KMS-11 (cell line): Measurements from ENCODE around the gene STK38L.

Experiments used
- H2AFZ ChIP-seq: fragments of 200-600 bp; sonication (generic); 2 replicates; pipeline ENCODE4 v1.6.1; 2016; ENCODE audit warnings: antibody characterized with exemption, mixed run types, low read depth
- H3K27ac ChIP-seq: fragments of 200-600 bp; sonication (generic); 2 replicates; pipeline ENCODE4 v1.6.1; 2016; ENCODE audit warnings: mild to moderate bottlenecking, mixed run types
- H3K27me3 ChIP-seq: fragments of 200-600 bp; sonication (generic); 2 replicates; pipeline ENCODE4 v1.6.1; 2017; ENCODE audit warnings: mild to moderate bottlenecking, low read depth, mixed run types, moderate library complexity; ENCODE audit not compliant: insufficient read depth
- H3K36me3 ChIP-seq: fragments of 200-600 bp; sonication (generic); 2 replicates; pipeline ENCODE4 v1.6.1; 2017; ENCODE audit warnings: mild to moderate bottlenecking, mixed run types; ENCODE audit not compliant: insufficient read depth
- H3K4me1 ChIP-seq: fragments of 200-600 bp; sonication (generic); 2 replicates; pipeline ENCODE4 v1.6.1; 2016; ENCODE audit warnings: mild to moderate bottlenecking, low read depth, mixed run types; ENCODE audit not compliant: poor library complexity, severe bottlenecking
- H3K4me2 ChIP-seq: fragments of 200-600 bp; sonication (generic); 2 replicates; pipeline ENCODE4 v1.7.0; 2016; ENCODE audit warnings: mild to moderate bottlenecking, mixed run types
- H3K4me3 ChIP-seq: fragments of 200-600 bp; sonication (generic); IDR thresholded peaks from 2 replicates; pipeline ENCODE4 v1.6.1; 2017; ENCODE audit warnings: low read depth, low read length, mixed read lengths; ENCODE audit not compliant: insufficient read depth
- H3K79me2 ChIP-seq: fragments of 200-600 bp; sonication (generic); 2 replicates; pipeline ENCODE4 v1.6.1; 2016; ENCODE audit warnings: low read depth, mixed run types; ENCODE audit not compliant: insufficient read depth
- H3K9ac ChIP-seq: fragments of 200-600 bp; sonication (generic); 2 replicates; pipeline ENCODE4 v1.6.1; 2016; ENCODE audit warnings: mild to moderate bottlenecking, mixed run types
- H4K20me1 ChIP-seq: fragments of 200-600 bp; sonication (generic); 2 replicates; pipeline ENCODE4 v1.6.1; 2016; ENCODE audit warnings: mild to moderate bottlenecking, mixed run types; ENCODE audit not compliant: insufficient read depth
- TF ChIP-seq, protein P1 (sequence below): fragments of 200-600 bp; sonication (generic); conservative IDR thresholded peaks from 2 replicates; pipeline ENCODE4 v1.6.1; 2017; ENCODE audit warnings: low read depth, mild to moderate bottlenecking, antibody characterized with exemption, low read length, moderate library complexity, mixed read lengths

Gene STK38L

DNA sequence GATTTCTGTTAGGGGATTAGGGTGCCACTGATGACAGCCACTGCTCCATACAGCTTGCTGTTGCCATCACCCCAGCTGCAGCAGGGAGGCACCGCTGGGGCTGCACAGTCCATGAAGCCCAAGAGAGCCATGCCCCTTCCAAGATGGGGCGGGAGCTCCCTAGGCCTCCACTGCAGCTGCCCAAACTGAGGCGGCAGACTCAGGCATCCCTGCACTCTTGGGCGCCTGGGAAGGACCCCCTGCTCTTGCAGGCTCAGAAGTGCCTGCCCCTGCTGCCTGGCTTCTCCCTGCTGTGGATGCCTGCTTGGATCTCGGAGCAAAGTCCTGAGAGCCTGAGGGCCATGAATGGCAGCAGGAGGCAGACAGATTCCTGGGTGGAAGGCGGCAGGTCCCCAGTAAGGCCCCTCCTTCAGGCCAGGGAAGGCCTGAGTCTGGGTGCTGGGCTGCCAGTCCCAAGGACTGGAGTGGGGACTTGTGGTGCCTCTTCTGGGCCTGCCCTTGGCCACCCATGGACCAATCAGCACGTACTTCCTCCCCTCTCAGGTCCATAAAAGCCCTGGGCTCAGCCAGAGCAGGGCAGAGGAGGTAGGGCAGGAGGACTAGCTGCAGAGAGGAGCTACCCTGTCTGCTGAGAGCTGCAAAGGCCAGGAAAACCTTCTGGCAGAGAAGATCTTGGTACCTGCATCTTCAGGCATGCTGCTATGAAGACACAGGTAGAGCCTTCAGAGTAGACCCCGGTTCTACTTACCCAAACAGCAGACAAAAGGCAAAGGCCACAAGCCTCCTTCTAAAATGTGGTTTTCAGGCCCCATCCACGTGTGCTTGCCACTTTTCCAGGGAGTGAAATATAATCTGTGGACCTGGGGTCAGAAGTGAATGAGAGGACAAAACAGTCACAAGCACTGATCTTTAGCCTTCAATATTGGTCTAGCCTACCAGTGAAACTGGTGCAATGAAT, 30.0 kb upstream of the STK38L start:
- H3K9ac ChIP-seq = no peak overlapping the region
- H3K4me3 ChIP-seq = no peak overlapping the region
- H3K4me1 ChIP-seq = peaks cover 18% of the 10 kb centered on the region
- H3K27ac ChIP-seq = no peak overlapping the region
- TF ChIP-seq, protein P1, sequence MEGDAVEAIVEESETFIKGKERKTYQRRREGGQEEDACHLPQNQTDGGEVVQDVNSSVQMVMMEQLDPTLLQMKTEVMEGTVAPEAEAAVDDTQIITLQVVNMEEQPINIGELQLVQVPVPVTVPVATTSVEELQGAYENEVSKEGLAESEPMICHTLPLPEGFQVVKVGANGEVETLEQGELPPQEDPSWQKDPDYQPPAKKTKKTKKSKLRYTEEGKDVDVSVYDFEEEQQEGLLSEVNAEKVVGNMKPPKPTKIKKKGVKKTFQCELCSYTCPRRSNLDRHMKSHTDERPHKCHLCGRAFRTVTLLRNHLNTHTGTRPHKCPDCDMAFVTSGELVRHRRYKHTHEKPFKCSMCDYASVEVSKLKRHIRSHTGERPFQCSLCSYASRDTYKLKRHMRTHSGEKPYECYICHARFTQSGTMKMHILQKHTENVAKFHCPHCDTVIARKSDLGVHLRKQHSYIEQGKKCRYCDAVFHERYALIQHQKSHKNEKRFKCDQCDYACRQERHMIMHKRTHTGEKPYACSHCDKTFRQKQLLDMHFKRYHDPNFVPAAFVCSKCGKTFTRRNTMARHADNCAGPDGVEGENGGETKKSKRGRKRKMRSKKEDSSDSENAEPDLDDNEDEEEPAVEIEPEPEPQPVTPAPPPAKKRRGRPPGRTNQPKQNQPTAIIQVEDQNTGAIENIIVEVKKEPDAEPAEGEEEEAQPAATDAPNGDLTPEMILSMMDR = no peak
- H3K4me2 ChIP-seq = no peak overlapping the region
- H3K36me3 ChIP-seq = no peaks in the 10 kb centered on the region
- no peaks in the 10 kb centered on the region for H3K79me2 ChIP-seq
- no peaks in the 10 kb centered on the region for H3K27me3 ChIP-seq
- H4K20me1 ChIP-seq = no peaks in the 10 kb centered on the region
- H2AFZ ChIP-seq = no peak overlapping the region

DNA sequence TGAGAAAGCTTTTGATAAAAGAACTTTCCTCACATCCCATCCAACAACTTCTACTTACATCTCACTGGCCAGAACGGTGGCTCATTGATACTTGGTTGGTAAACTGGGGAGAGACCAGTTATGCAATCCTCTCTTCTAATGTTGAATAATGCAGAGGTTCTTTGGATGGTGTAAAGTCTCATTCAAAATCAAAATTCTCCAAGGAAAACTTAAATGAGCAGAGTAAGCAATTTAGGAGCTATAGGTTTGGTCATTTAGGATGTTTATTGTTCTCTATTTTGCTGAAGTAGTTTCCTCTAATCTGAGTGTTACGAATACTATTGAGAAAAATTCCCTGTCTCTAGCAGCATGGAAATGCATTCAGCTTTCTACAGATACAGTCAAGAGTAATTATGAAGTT, 26.5 kb upstream of the STK38L start:
- H3K79me2 ChIP-seq = no peaks in the 10 kb centered on the region
- no peak overlapping the region for H3K9ac ChIP-seq
- peaks cover 44% of the 10 kb centered on the region for H3K4me1 ChIP-seq
- H3K4me3 ChIP-seq = no peak overlapping the region
- TF ChIP-seq, protein P1 = no peak
- no peak overlapping the region for H2AFZ ChIP-seq
- no peak overlapping the region for H3K4me2 ChIP-seq
- H3K27me3 ChIP-seq = no peaks in the 10 kb centered on the region
- no peak overlapping the region for H3K27ac ChIP-seq
- H4K20me1 ChIP-seq = no peaks in the 10 kb centered on the region
- H3K36me3 ChIP-seq = no peaks in the 10 kb centered on the region

DNA sequence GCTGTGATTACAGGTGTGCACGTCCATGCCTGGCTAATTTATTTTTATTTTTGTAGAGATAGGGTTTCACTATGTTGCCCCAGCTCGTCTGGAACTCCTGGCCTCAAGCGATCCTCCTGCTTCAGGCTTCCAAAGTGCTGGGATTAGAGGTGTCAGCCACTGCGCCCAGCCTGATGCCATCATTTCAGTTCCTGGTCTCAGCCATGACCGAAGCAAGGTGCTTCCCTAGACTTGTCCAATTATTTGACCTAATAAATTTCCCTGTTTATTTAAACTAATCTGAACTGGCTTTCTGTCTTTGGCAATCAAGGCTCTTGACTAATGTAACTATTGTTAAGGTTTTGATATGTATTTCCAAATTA, 24.4 kb upstream of the STK38L start:
- H3K4me2 ChIP-seq = no peak overlapping the region; the same call in 1 of the 2 replicates
- no peak overlapping the region for H3K9ac ChIP-seq
- TF ChIP-seq, protein P1 = no peak
- no peak overlapping the region for H3K27ac ChIP-seq
- H2AFZ ChIP-seq = no peak overlapping the region
- no peaks in the 10 kb centered on the region for H3K79me2 ChIP-seq
- H3K4me3 ChIP-seq = no peak overlapping the region
- no peaks in the 10 kb centered on the region for H3K36me3 ChIP-seq
- H3K4me1 ChIP-seq = peaks cover 43% of the 10 kb centered on the region
- no peaks in the 10 kb centered on the region for H4K20me1 ChIP-seq
- H3K27me3 ChIP-seq = no peaks in the 10 kb centered on the region

DNA sequence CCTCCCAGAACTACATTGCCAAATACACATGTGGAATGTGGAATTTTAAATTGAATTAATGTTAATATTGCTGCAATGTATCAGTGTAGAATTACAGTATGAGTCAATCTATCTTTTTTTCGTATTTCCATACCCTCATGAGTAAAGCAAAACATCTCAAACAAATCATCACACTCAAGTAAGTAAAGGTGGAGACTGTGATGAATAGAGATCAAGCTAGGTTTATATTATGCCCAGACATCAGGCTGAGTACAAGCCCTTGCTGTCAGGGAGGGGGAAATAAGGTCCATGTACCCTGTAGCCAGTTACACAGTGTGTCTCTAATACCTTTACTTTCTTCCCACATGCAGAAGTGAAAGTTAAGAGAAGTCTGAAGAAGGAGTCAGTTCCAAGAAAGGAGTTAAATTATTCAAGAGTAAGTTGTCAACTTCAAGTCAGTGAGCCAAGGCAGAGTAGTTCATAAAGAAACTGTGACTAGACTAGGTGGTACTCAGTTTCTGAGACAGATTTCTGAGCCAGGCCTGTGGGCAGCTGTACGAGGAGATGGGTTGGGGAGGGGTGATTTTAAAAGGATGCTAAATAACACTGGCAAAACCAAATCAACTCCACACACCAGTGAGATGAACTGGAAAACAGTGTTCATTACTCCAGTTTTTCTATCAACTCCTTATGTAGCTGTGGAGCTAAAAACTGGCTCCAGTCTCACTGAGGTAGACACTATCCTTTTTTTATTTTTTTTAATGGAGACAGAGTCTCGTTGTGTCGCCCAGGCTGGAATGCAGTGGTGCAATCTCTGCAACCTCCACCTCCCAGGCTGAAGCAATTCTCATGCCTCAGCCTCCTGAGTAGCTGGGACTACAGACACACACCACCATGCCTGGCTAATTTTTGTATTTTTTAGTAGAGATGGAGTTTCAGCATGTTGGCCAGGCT, 23.8 kb upstream of the STK38L start:
- no peak overlapping the region for H3K9ac ChIP-seq
- H3K4me2 ChIP-seq = peak overlapping the region; percentile 37
- no peak overlapping the region for H2AFZ ChIP-seq

More for the DNA sequence above, 23.8 kb upstream of the STK38L start:
- Histone ChIP-seq H3K4me3 (no peak overlapping the region), H3K27ac (peak overlapping the region; percentile 13; the same call in 1 of the 2 replicates), H4K20me1 (no peaks in the 10 kb centered on the region), H3K79me2 (no peaks in the 10 kb centered on the region), H3K36me3 (no peaks in the 10 kb centered on the region), H3K27me3 (no peaks in the 10 kb centered on the region), H3K4me1 (peaks cover 43% of the 10 kb centered on the region)
- TF ChIP-seq, protein P1 = no peak
